Activated effector memory CD4-positive, alpha-beta T cell treated with Interleukin-2 at 50 U/mL for 16 hours (primary cell): Measurements from ENCODE around the gene DNAJC12.
"Not testable (repeated sequence)": the region's sequence is repeated elsewhere in the genome, so short reads cannot be mapped to it uniquely, and the experiment has no call there.

Experiments used
- DNase-seq: peaks from one replicate; pipeline ENCODE4 v3.0.0-alpha.2; 2020

DNAJC12 gene

DNA sequence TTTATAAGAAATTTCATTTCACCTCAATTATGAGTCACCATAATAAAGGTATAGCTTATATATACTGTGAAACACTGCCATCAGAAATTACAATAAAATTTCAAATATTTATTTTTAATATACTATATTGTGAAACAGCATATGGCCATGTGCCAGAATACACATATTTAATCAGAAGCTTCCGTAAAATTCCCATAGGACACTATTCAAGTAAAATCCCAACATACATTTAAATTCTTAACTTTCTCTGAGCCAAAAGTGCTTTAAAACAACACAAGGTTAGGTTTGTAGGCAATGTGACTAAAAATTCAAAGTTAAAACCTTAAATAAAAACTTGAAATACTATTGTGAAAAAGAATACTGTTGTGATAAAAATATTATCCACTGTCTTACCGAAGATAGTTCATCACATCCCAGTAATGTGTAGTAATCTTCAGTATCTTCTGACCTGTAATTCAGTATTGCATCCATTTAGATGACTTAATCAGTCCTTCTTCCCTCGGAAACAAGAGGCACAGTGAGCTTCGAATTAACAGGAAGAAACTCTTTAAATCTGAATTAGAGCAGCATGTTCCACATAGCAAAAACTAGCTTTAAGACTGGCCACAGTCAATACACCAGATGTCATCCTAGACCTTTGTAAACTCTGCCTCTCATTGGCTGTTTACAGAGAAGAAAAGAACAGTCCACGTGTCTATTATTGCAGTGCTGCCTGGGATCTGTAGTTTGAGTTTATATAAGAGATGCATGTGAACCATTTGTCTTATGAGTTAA lies at the start of gene DNAJC12:
TSS of gene DNAJC12 (minus strand) at position 648 of the 774 bp plus-strand sequence. CDS start at position 471, 177 bp downstream.
- DNase-seq: no peak

DNA sequence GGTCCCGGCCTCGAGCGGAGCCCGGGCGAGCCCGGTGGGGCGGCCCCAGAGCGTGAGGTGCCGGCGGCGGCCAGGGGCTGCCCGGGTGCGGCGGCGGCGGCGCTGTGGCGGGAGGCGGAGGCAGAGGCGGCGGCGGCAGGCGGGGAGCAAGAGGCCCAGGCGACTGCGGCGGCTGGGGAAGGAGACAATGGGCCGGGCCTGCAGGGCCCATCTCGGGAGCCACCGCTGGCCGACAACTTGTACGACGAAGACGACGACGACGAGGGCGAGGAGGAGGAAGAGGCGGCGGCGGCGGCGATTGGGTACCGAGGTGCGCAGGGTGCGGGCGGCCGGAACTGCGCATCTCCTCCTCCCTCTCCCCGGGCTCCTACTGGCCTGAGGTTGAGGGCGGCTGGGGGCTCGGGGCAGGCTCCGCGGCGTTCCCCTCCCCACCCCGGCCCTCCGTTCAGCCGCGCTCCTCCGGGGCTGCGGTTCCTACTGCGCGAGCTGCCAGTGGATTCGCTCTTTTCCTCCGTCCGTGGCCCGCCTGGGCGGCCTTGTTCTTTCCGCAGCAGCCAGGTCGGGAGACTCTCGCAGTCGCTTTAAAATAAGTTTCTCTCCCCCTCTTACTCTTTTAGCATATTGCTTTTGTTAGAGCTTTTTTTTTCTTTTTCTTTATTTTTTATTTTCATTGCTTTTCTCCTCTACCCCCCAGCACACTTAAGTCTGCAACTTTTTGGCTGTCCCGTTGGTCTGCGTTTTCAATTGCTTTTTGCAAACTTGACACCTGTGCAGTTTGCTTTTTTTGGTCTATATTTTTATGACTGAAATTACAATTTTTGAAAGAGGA lies 47.1 kb upstream of the DNAJC12 start:
- peak; percentile 72 for DNase-seq

DNA sequence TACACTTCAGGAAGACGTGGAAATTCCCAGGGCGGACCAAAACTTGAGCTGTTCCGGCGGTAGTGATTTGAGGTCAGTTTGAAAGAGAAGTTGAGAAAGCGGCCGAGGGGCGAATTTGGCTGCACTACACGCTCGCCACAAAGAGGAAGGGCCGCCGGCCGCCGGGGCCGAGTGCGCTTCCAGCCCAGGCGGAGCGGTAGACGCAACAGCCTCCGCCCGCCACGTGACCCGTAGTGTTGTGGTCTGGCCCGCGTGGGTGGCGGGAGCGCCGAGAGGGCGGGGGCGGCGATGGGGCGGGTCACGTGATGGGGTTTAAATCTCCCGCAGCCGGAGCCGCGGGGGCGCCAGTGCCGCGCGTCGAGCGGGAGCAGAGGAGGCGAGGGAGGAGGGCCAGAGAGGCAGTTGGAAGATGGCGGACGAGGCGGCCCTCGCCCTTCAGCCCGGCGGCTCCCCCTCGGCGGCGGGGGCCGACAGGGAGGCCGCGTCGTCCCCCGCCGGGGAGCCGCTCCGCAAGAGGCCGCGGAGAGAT lies 46.4 kb upstream of the DNAJC12 start, which contains the start of gene SIRT1:
TSS of gene SIRT1 (plus strand) at position 344 of the 529 bp plus-strand sequence. CDS start at position 410, 66 bp downstream.
- DNase-seq: peak; percentile 92

DNA sequence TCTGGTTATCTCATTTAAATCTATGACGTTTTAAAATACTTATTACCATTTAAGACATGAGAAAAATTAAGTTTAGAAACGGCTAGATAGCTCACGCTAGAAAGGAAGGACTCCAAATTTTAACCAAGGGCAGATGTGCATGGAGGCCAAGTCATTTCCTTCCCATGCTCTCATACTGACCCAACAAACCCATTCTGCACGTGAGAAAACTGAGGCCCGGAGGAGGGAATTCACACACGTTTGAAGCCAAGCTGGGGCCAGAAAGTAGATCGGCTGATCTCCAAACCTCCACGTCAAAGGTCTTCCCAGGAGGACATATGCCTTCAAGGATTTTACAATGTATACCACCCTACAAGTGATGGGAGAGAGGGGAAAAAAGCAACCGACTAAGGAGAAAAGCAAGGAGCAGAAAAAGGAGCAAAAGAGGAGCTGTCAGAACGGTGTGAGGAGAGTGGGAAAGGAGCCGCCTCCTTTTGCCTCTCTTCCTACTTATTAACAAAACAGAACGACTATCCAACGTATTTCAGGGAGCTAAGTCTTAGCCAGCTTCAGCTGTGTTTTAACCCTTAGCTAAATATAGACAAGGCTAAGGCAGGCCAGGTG lies 45.8 kb upstream of the DNAJC12 start:
- DNase-seq: no peak

DNA sequence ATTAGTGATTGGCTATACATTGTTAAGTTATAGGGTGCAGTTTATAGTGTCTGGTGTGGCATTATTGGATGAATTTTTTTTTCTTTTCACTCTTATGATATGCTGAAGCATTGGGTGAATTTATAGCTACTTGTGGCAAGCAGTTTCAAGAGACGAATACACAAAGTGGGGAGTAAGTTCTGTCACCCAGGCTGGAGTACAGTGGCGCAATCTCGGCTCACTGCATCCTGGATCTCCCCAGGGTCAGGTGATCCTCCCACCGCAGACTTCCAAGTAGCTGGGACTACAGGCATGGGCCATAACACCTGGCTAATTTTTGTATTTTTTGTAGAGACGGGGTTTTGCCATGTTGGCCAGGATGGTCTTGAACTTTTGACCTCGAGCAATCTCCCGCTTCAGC lies 40.1 kb upstream of the DNAJC12 start:
- no peak for DNase-seq

DNA sequence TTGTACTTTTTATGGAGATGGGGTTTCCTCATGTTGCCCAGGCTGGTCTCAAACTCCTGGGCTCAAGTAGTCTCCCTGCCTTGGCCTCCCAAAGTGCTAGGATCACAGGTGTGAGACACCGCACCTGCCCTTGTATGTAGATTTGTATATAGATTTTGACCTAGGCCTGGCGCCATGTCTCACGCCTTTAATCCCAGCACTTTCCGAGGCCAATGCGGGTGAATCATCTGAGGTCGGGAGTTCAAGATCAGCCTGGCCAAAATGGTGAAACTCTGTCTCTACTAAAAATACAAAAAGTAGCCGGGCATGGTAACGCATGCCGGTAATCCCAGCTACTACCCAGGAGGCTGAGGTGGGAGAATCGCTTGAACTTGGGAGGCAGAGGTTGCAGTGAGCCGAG lies 39.4 kb upstream of the DNAJC12 start:
- not testable (repeated sequence) for DNase-seq

DNA sequence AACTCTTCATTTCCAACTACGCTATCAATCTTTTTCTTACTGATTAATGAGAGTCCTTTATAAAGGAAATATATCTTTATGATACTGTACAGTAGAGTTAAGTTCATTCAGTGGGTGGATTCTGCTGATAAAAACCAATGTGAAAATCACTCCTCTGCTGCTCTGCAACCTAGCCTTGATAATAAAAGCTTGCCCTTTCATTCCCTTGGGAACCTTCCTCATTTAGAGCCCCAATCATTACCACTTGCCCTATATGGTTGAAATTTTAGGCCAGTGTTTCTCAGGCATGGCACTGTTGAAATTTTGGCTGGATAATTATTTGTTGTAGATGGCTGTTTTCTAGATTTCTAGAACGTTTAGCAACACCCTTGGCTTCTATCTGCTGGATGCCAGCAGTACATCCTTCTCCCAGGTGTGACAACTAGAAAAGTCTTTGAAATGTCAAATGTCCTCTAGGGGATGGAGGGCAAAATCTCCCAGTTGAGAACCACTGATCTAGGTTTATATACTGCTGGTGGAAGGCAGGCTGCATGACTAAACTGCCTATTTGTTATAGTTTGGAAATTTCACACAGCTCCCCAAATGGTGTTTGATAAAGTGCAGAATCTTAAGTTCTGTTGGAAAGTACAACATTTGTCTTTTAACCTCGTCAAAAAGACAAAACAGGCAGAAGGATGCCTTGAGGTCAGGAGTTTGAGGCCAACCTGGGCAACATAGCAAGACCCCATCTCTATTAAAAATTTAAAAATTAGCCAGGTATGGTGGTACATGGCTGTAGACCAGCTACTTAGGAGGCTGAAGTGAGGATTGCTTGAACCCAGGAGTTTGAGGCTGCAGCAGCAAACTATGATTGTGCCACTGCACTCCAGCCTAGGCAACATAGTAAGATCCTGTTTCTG lies 37.6 kb upstream of the DNAJC12 start:
- DNase-seq: no peak

DNA sequence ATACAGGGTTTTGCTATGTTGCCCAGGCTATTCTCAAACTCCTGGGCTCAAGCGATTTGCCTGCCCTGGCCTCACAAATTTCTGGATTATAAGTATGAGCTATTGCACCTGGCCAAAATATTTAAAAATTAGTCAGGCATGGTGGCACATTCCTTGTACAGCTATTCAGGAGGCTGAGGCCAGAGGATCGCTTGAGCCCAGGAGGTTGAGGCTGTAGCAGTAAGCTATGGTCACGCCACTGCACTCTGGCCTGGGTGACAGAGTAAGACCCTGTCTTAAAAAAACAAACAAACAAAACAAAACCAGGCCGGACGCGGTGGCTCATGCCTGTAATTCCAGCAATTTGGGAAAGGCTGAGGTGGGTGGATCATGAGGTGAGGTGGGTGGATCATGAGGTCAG lies 32.0 kb upstream of the DNAJC12 start:
- DNase-seq: no peak

DNA sequence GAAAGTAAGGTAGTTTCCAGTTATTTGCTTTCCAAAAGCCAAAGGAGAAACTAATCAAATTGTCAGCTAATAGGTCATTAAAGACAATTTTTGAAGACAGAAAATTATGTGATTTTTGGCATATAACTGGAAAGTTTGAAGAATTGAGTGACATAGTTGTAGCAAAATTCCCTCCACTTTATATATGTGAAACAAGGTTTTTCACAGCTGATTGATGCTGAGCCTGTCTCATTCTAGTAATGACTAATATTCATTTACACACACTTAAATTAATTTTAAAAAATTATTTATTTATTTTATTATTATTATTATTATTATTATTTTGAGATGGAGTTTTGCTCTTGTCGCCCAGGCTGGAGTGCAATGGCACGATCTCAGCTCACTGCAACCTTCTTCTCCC lies 30.1 kb upstream of the DNAJC12 start:
- DNase-seq: no peak

DNA sequence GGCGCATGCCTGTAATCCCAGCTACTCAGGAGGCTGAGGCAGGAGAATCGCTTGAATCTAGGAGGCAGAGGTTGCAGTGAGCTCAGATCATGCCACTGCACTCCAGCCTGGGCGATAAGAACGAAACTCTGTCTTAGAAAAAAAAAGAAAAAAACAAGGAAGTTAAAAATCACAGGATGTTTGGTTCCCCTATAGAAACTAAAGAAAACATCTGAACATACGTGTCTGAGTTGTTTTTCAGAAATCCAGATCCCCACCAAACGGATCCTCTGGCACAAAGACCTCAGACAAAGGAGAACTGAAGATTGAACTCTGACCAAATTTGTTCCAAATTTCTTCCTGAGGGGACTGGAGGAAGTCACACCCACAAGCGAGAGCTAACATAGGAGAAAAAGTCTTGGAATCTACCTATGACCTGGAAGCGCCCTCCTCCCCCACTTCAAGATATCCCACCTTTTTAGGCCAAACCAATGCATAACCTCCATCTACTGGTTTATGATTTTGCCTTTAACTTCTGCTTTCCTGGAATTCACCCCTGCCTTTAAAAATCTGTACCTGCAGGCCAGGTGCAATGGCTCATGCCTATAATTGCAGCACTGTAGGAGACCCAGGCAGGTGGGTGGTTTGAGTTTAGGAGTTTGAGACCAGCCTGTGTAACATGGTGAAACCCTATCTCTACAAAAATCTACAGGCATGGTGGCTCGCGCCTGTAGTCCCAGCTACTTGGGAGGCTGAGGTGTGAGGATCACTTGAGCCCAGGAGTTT lies 26.8 kb upstream of the DNAJC12 start:
- DNase-seq: no peak

DNA sequence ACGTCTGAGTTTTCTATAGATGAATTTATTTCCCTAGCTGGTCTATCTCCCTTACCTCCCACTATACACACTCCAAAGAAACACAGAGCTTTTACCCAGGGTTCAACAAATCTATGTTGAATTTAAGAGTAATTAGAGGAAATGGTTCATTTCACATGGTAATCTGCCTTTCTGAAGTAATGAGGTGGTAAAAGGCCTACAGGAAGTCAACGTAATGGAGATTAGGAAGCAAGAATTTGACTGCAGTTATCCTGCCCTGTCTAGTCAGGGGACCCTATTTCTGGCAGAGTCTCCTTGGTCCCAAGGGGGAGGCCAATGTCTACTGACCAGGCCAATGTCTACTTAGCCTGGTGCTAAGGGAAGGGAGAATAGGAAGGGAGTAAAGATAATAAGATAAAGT lies 25.1 kb upstream of the DNAJC12 start:
- DNase-seq: no peak

DNA sequence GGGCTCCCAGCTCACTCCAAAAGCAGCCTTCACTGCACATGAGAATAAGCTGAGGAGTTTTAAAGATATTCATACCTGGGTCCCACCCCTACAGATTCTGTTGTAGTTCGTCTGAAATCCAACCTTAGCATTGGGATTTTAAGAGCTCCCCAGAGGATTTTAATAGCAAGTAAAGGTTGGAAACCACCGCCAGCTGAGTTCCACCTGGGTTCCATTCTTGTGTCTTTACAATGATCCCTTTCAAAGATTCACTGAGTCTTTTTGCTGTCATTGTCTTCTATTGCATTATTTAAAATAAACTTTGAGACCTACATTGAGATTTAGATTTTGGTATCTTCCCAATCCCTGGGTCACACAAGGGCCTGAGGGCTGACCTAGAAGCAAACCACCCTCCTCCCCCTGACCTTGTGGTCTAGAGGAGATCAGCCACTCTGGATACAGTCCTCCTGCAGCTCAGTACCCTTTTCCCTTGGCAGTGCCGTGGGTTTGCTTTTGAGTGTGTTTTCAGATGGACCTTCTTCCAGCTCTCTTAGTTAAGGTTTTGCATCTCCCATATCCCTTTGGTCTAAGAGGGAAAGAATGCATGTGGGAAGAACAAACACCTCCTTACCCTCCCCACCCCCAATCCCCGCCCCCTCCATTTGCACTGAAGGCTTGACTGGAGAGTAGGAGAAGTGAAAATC lies 23.9 kb upstream of the DNAJC12 start:
- DNase-seq: no peak

DNA sequence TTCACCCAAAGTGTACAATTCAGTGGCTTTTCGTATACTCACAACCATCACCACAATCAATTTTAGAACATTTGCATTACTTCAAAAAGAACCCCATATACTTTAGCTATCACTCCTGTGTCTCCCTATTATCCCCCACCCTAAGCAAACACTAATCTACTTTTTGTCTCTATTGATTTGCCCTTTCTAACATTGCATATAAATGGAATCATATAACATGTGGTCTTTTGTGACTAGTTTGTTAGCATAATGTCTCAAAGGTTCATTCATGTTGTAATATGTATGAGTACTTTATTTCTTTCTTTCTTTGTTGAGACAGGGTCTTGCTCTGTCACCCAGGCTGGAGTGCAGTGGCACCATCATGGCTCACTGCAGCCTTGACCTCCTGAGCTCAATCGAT lies 21.0 kb upstream of the DNAJC12 start:
- DNase-seq: no peak

DNA sequence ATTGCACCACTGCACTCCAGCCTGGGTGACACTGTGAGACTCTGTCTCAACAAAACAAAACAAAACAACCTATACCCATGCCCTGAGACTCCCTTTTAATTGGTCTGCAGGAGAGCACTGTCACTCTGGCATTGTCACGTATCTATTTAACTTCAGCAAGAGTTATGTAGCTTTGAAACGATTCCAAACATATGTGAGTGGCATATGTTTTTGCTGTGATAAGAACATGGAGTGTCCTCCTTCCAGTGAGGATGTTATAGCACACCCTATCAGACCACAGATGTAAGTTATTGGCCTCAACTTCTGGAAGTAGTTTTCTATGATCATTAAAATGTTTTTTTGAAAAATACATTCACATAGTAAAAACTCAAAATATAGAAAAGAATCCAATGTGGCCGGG lies 15.5 kb upstream of the DNAJC12 start:
- DNase-seq: no peak

DNA sequence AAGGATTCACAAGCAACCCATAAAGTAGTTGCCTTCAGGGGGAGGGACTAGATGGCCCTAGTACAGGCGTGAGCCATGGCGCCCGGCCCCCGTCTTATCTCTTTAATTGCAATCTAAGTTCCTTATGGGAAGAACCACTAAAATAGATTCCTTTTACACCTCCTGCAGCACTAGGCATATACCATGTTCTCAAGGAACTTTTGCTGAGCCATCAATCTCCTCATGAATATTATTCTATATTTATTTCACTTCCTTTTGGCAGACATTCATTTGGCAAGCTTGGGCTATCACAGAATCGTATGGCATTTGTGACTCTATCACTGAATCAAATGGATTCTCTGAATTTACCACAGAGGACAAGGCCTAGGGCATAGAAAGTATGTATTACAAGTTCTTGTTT lies 14.8 kb upstream of the DNAJC12 start:
- DNase-seq: no peak

DNA sequence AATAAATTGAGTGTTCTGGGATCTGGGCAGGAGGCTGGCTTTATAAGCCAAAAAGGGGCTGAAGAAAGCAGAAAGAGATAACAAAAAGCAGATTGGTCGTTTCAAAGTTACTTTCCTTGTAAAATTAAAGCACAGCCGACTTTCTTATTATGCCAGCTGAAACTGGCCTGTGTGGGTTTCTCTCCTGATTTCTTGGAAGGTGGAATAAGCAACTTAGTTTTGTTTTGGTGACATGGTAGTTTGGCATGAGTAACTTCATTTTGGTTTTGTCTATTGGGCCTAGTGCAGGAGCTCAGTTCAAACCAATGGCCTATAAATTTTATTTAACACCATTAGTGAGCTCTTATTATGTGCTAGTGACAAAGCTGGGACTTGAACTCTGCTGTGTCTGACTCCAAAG lies 13.2 kb upstream of the DNAJC12 start:
- no peak for DNase-seq

DNA sequence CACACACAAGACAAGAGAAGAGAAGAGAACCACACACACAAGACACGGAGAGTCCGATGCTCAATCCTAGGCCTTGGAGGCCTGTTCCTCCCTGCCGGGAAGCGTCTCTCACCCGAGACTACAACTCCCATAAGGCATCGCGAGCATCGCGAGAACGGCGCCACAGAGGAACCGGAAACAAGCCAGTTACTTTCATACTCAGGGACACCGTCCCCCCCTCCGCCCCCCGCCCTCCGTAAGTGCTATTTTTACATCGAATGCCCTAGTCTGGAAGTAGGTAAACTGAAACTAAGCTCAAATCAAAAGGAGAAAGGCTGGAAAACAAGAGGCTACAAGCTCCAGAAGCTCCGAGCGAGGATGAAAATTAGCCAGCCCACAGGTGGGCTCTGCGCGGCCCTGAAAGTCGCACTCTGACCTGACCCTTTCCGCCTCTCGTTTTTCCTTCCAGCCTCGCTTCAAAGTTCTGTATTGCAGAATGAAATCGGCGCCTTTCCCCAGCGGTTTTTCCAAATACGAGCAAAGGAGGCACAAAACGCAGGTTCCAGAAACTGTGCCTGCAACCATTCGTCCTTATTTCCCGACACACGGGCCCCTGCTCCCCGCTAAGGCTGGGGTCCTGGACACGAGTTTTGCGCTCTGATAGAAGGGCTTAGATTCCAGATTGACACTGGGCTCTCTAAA lies 11.5 kb upstream of the DNAJC12 start:
- peak; percentile 90 for DNase-seq

DNA sequence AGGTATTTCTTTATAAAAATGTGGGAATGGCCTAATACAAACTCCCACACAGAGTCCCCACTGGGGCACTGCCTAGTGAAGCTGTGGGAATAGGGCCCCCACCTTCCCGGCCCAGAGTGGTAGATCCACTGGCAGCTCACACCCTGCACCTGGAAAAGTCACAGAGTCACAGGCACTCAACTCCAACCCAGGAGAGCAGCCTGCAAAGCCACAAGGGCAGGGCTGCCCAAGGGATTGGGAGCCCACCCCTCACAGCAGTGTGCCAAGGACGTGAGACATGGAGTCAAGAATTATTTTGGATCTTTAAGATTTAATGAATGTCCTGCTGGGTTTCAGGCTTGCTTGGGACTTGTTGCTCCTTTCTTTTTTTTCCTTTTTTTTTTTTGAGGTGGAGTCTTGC lies 5.3 kb upstream of the DNAJC12 start:
- no peak for DNase-seq

DNA sequence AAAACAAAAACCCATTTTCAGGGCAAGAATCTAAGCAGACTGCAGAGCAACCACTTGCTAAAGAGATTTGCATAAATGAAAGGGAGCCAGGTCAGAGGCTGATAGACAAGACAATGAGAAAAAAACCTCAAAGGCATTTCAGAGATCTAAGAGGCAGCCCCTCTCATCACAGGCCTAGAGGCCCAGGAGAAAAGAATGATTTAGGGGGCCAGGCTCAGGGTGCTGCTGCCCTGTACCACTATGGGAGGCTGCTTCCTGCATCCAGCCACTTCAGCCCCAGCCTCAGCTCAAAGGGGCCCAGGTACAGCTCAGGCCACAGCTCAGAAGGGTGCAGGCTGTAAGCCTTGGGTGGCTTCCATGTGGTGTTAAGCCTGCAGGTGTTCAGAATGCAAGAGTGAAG lies 3.7 kb upstream of the DNAJC12 start:
- DNase-seq: no peak

DNA sequence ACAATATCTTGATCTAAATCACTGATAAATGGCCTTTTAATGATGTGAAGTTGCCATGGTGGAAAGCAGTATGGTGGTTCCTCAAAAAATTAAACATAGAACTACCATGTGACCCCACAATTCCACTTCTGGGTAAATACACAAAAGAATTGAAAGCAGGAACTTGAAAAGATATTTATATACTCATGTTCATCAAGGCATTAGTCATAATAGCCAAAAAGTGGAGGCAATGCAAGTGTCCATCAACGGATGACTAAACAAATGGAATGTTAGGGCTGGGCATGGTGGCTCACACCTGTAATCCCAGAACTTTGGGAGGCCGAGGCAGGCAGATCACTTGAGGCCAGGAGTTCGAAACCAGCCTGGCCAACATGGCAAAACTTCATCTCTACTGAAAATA lies 2.0 kb upstream of the DNAJC12 start:
- no peak for DNase-seq
